ENCODE measurements around the gene EEFSEC. TPM values are rescaled to one million over a fixed set of nuclear protein-coding genes. Genes with fewer than 3 reads are reported as not detected.

Gene EEFSEC
- total and polyA plus RNA-seq, 2 experiments from 2014 or later = 26.7 to 47.9 TPM

DNA sequence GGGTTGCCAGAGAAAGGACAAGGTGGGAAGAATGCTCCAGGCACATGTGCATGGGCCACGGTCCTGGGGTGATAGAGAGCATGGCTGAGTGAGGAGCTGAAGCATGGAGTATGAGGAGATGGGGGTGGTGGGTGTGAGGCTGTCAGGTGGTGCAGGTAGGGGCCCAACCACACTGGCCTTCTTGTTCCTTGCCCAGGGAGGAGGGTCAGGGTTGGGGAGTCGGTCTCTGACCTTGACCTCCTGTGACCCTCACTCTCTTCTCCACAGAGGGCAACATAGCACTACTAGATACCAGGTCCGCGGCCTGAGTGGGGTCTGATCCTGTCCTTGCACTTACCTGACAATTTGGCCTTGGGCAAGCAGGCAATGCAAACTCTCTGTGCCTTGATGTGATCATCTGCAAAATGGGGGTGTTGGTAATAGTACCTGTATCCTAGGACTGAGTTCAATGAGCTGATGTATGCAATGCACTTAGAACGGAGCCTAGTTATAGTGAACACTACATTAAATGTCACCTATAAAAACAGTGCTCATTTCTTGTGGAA lies 75.2 kb downstream of the EEFSEC start:
- no peak for DNase-seq (ENCODE audit: low read depth in 1 of 2, low spot score in 1 of 2)
- no peaks in the 10 kb centered on the region for H3K27me3 ChIP-seq

DNA sequence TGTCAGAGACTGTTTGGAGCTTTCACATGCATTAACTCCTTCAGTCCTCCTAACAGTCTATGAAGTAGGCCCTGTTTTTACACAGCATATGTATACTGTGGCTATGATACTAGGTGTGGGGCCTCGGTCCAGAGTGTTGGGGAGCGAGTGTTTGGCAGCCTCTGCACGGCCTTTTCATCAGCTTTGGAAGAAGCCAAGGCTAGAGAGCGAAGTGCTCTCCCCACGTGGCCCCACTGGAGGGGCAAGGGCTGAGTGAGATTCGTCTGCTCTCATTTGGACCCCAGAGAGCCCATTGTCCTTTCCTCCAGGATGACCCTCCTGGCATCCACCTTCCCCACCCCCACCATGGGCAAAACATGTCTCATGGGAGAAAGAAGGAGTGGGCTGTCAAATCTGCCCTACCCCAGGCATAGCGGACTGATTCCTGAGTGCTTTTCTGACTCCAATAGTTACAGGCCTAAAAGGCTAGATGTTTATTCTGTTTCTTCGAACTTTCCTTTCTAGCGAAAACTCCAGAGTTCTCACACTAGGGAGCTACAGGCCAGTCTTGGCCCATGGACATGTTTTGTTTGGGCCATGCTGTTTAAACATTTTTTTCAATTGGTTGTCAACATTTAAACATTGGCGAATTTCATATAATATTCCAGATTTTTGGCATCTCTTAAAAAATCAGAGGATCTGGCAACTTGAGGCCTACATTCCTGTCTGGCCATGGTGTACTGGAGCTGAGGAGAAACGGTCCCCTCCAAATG lies 76.0 kb downstream of the EEFSEC start:
- Histone ChIP-seq H3K4me1 (ENCODE audit: low read depth) (peaks cover 31% of the 10 kb centered on the region), H3K27ac (peak overlapping the region; percentile 43), H3K36me3 (no peaks in the 10 kb centered on the region), H3K4me3 (no peak overlapping the region), H3K27me3 (no peaks in the 10 kb centered on the region), H3K9me3 (ENCODE audit: low read depth) (no peaks in the 10 kb centered on the region)
- DNase-seq (ENCODE audit: low read depth in 1 of 2, low spot score in 1 of 2) = no peak
- no peak for TF ChIP-seq CTCF (IDR thresholded peaks at IDR 0.05; ENCODE audit: low read depth, low read length)

More for the DNA sequence above, 75.2 kb downstream of the EEFSEC start:
- Histone ChIP-seq H3K27ac (no peak overlapping the region), H3K4me1 (ENCODE audit: low read depth) (peaks cover 29% of the 10 kb centered on the region), H3K9me3 (ENCODE audit: low read depth) (no peaks in the 10 kb centered on the region), H3K36me3 (no peaks in the 10 kb centered on the region), H3K4me3 (no peak overlapping the region)
- TF ChIP-seq CTCF (IDR thresholded peaks at IDR 0.05; ENCODE audit: low read depth, low read length) = no peak

DNA sequence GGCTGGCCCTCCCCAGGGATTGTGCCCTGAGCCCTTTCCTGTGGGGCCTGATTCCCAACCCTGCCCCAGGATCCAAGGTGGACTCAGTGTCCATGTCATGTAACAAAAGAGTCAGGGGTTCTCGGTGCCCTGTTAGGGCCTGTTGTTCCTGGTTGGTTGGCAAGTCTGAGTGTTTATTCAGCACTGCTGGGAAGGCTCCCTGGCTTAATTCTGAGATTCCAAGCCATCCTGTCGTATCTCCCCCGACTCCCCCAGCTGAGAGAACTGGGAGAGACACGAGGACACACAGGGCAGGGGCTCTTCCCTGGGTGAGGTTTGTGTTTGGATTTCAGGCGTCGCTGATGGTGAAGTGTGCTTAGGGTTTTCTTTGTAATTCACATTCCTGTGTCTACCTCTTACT lies 78.3 kb downstream of the EEFSEC start:
- Histone ChIP-seq H3K4me1 (ENCODE audit: low read depth) (peaks cover 53% of the 10 kb centered on the region), H3K27me3 (no peaks in the 10 kb centered on the region), H3K27ac (peak overlapping the region; percentile 11), H3K36me3 (no peaks in the 10 kb centered on the region), H3K4me3 (no peak overlapping the region), H3K9me3 (ENCODE audit: low read depth) (no peaks in the 10 kb centered on the region)
- DNase-seq (ENCODE audit: low read depth in 1 of 2, low spot score in 1 of 2) = no peak
- no peak for TF ChIP-seq CTCF (IDR thresholded peaks at IDR 0.05; ENCODE audit: low read depth, low read length)

DNA sequence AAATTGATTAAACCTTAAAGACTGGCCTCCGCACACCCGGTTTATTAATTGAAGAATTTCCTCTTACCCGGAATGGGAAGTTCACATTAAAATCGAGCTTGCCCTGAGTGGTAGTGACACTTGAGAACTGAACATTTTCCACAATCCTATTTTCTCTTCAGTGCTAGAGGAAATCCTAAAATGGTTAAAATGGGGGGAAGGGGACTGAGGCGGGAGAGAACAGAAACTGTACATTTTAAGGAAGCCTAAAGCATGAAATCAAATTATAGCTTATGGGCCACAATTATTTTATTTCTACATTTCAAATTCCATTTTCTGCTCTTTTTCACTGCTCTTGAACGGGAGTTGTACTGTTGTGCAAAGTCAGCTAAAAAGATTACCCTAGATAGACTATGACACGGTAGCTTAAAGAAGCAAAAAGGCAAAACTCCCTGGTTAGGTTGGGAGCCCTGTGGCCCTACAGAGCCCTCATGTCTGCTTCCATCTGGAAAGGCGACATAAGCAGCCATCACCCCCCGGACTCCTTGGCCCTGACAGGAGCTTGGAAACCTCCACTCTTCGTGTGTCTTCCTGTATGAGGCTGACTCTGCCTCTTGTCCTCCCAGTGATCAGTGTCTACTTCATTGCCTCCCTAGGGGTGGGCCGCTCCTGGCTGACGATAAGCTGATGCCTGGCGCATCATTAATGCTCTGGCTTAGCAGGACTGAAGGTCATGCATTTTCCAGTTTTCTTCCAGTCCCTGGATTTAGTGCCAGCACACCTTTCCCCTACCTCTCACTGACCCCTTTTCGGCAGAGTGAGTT lies 79.3 kb downstream of the EEFSEC start:
- Histone ChIP-seq H3K27me3 (no peaks in the 10 kb centered on the region), H3K4me3 (no peak overlapping the region), H3K9me3 (ENCODE audit: low read depth) (no peaks in the 10 kb centered on the region), H3K27ac (no peak overlapping the region), H3K36me3 (no peaks in the 10 kb centered on the region), H3K4me1 (ENCODE audit: low read depth) (peaks cover 59% of the 10 kb centered on the region)
- DNase-seq (ENCODE audit: low read depth in 1 of 2, low spot score in 1 of 2) = no peak
- TF ChIP-seq CTCF (IDR thresholded peaks at IDR 0.05; ENCODE audit: low read depth, low read length) = no peak

- H3K27ac ChIP-seq = peak overlapping the region; percentile 89
- DNase-seq (ENCODE audit: low read depth in 1 of 2, low spot score in 1 of 2) = peak in 1 of 2 donors; percentile 67
- H3K9me3 ChIP-seq (ENCODE audit: low read depth) = no peaks in the 10 kb centered on the region
- TF ChIP-seq CTCF (IDR thresholded peaks at IDR 0.05; ENCODE audit: low read depth, low read length) = no peak
- H3K27me3 ChIP-seq = no peaks in the 10 kb centered on the region
- H3K4me1 ChIP-seq (ENCODE audit: low read depth) = peaks cover 58% of the 10 kb centered on the region
- H3K4me3 ChIP-seq = peak overlapping the region; percentile 12
- H3K36me3 ChIP-seq = no peaks in the 10 kb centered on the region
These were observed 82.1 kb downstream of the EEFSEC start for GRCh38 chr3:128235207-128235926.

Data from cardiac muscle cell (in vitro differentiated cells and primary cell).